ENCODE results near the gene PTPA.

- no peak for TF ChIP-seq ISL1 (CRISPR knock-in tag; IDR thresholded peaks at IDR 0.05)
- TF ChIP-seq TOX (CRISPR knock-in tag; IDR thresholded peaks at IDR 0.05; ENCODE audit: borderline replicate concordance), result no peak
- TF ChIP-seq SNAI2 (CRISPR knock-in tag; IDR thresholded peaks at IDR 0.05), result no peak
- TF ChIP-seq CSDC2 (CRISPR knock-in tag; IDR thresholded peaks at IDR 0.05), result no peak
- no peak for TF ChIP-seq ZFP30 (CRISPR knock-in tag; IDR thresholded peaks at IDR 0.05)
- TF ChIP-seq ESRRG (CRISPR knock-in tag; IDR thresholded peaks at IDR 0.05), result no peak
- no peak for TF ChIP-seq RARB (CRISPR knock-in tag; IDR thresholded peaks at IDR 0.05)
Observed at GRCh38 chr9:129142138-129142935, 31.1 kb downstream of the PTPA start.

Measured in SK-N-SH treated with all-trans-retinoic acid at 6 μM for 48 hours (cell line).